Measurements from ENCODE around the gene IDI2. TPM values are rescaled to one million over a fixed set of nuclear protein-coding genes. Genes with fewer than 3 reads are reported as not detected.
A peak's percentile ranks its signal among the peaks of the same experiment; 100 is the strongest.

Gene IDI2
- total RNA-seq (2021; ENCODE audit: unreplicated experiment) (not detected), Bru-seq, nascent RNA (percentile 13 among the genes with signal in this experiment), BruChase-seq, experiment 1, labeled RNA remaining after a 6-hour chase (not detected), BruChase-seq, experiment 2, labeled RNA remaining after a 2-hour chase (percentile 9 among the genes with signal in this experiment)
- polyA plus RNA-seq (2012) = not detected in 2 replicates
- long read RNA-seq = 0 reads

- ChIA-PET POLR2A (no interaction called here), CTCF (no interaction called here), RAD21 (ENCODE audit: low non-redundant PET in 1 of 2, low total read pairs in 2 of 2, uncharacterized antibody in 2 of 2, unreplicated experiment in 2 of 2) (no interaction called here)
- Histone ChIP-seq H3K4me2 (ENCODE audit: low read length) (no peak within 1 kb of the TSS), H3K9me2 (ENCODE audit: insufficient read depth) (no peaks in the 10 kb centered on the region), H3K27ac (ENCODE audit: low read depth, low read length) (no peak within 1 kb of the TSS), H3K4me1 (ENCODE audit: control insufficient read depth in 1 of 2, insufficient read depth in 2 of 2, low read length in 2 of 2) (no peaks in the 10 kb centered on the region), H3K27me3 (ENCODE audit: insufficient read depth, low read length) (no peaks in the 10 kb centered on the region), H2AFZ (ENCODE audit: low read depth, low read length, poor library complexity, severe bottlenecking) (no peak within 1 kb of the TSS), H3K36me3 (ENCODE audit: control insufficient read depth in 1 of 2, insufficient read depth in 2 of 2, low read length in 2 of 2) (no peaks in the 10 kb centered on the region), H3K9ac (ENCODE audit: low read length) (no peak within 1 kb of the TSS), H3K4me3 (replicated peaks in 1 of 2; ENCODE audit: low read depth in 1 of 2, low read length in 2 of 2) (no peak within 1 kb of the TSS), H3K9me3 (ENCODE audit: control insufficient read depth in 1 of 2, insufficient read depth in 1 of 2, low read depth in 1 of 2, low read length in 2 of 2) (no peaks in the 10 kb centered on the region), H4K20me1 (ENCODE audit: insufficient read depth) (no peaks in the 10 kb centered on the region), H3K79me2 (ENCODE audit: insufficient read depth, low read length) (no peaks in the 10 kb centered on the region)
- no TSS peak for BruUV-seq (replicated peaks)
- TF ChIP-seq, protein P1, sequence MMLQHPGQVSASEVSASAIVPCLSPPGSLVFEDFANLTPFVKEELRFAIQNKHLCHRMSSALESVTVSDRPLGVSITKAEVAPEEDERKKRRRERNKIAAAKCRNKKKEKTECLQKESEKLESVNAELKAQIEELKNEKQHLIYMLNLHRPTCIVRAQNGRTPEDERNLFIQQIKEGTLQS (IDR thresholded peaks at IDR 0.05) = no peak
- TF ChIP-seq ZFX (IDR thresholded peaks at IDR 0.05) (no peak), CEBPB (IDR thresholded peaks at IDR 0.05; ENCODE audit: low read depth) (no peak), SRF (IDR thresholded peaks at IDR 0.05; ENCODE audit: low read depth) (no peak), MAX (IDR thresholded peaks at IDR 0.05) (no peak), YY1 (IDR thresholded peaks at IDR 0.05; ENCODE audit: extremely low read depth, insufficient replicate concordance, low read depth, low read length) (no peak), SIN3A (IDR thresholded peaks at IDR 0.05; ENCODE audit: low read depth) (no peak), EZH2 (IDR thresholded peaks at IDR 0.05) (no peak), EGR1 (IDR thresholded peaks at IDR 0.05; ENCODE audit: low read depth) (no peak), CBX3 (IDR thresholded peaks at IDR 0.05; ENCODE audit: low read depth) (no peak), RAD21 (IDR thresholded peaks at IDR 0.05; ENCODE audit: low read depth) (no peak), POLR2AphosphoS5 (IDR thresholded peaks at IDR 0.05; ENCODE audit: low read depth, low read length) (no peak), EZH2phosphoT487 (IDR thresholded peaks at IDR 0.05; ENCODE audit: borderline replicate concordance) (no peak)
- intact Hi-C loops (cut with micrococcal nuclease) = no loop called here
- no peak for DNase-seq (ENCODE audit: low read depth, low spot score)
- no peak for ATAC-seq
Measured at GRCh38 chr10:1025683-1026082, at the start of gene IDI2. Gene IDI2, minus strand, starts transcription at chr10:1025859. Its CDS starts 1,136 bp downstream, at chr10:1024723.
